H1 (cell line): ENCODE results near the gene MAGI2. TPM values are rescaled to one million over a fixed set of nuclear protein-coding genes. Genes with fewer than 3 reads are reported as not detected.

Source experiments
- ATF2 ChIP-seq: IDR thresholded peaks from 2 replicates; pipeline ENCODE4 v1.6.1; 2012; ENCODE audit warnings: low read length, inconsistent platforms
- MAFK ChIP-seq: IDR thresholded peaks from 2 replicates; pipeline ENCODE4 v1.6.1; 2012; ENCODE audit warnings: low read depth, mild to moderate bottlenecking, improper control_type of control experiment, low read length
- RFX5 ChIP-seq: IDR thresholded peaks from 2 replicates; pipeline ENCODE4 v1.6.1; 2011; ENCODE audit warnings: low read depth, low read length, improper control_type of control experiment, borderline replicate concordance
- SIN3A ChIP-seq, 2 experiments: IDR thresholded peaks in 1 of 2; conservative IDR thresholded peaks in 1 of 2; 2 replicates each; pipeline ENCODE4 v1.6.1; 2011 to 2012; ENCODE audit warnings: low read length in 2 of 2, improper control_type of control experiment in 1 of 2, low read depth in 1 of 2, mild to moderate bottlenecking in 1 of 2
- SUZ12 ChIP-seq: fragments of 200-600 bp; sonication (generic); IDR thresholded peaks from 2 replicates; pipeline ENCODE4 v1.6.1; 2012; ENCODE audit warnings: mild to moderate bottlenecking, inconsistent platforms, low read length, moderate library complexity, mixed read lengths
- polyA plus RNA-seq, 7 experiments: library from polyadenylated mRNA; depleted of rRNA in 3 of 7; stranded (reverse) in 5 of 7; unstranded in 2 of 7; fragments of >200 nt in 5 of 7; fragments of 200-250 nt in 2 of 7; gene quantifications; 1 replicate in 5 of 7; 2 replicates in 1 of 7; 4 replicates in 1 of 7; pipeline versions ENCODE4 v1.2.1 to v1.2.3, GENCODE V29; 2011 to 2013; ENCODE audit warnings: missing spikeins in 2 of 7, mixed read lengths in 2 of 7
- total RNA-seq: library from RNA; stranded (reverse); fragmentation: NEBNext Ultra II Directional; extraction: Animal tissue kit (Norgen Biotek cat#: 25700); gene quantifications from 2 replicates; pipeline ENCODE4 v1.2.1, GENCODE V29; 2021

MAGI2 gene
- total and polyA plus RNA-seq, 2 of the 8 experiments (the other 6 are each of a cell fraction or from before 2014, with no cell fraction given), result 6.0 to 27.3 TPM

GRCh38 chr7:78265486-78265885 is 1188.0 kb downstream of the MAGI2 start (continued):
- TF ChIP-seq SUZ12 (no peak), RFX5 (no peak), ATF2 (no peak), SIN3A (conservative IDR thresholded peaks at IDR 0.05 in 1 of 2, IDR thresholded peaks at IDR 0.05 in 1 of 2; ENCODE audit: low read depth in 1 of 2, low read length in 2 of 2) (no peak), MAFK (no peak)
